Panc1 (cell line): Measurements from ENCODE around the gene ALDH16A1. TPM values are rescaled to one million over a fixed set of nuclear protein-coding genes. Genes with fewer than 3 reads are reported as not detected.

Experiments used
- ATAC-seq: fragments of 200-7000 bp; cut with Tn5 transposase; 2 replicates; pipeline ENCODE4 v1.9.1; 2020; ENCODE audit warnings: mild to moderate bottlenecking, moderate library complexity
- BruUV-seq: library from RNA; stranded (reverse); fragments of 400-500 nt; replicated peaks from 2 replicates; lab custom pipeline; 2021; lab: Mats Ljungman, UMichigan
- CTCF ChIA-PET: fragments of 300-600 bp; sonication (Branson Sonifier 250); formaldehyde crosslinking; loops from one replicate; lab custom pipeline; 2022; ENCODE audit warnings: antibody characterized with exemption; lab: Charles Lee
- POLR2A ChIA-PET: fragments of 300-600 bp; sonication (Branson Sonifier 250); formaldehyde crosslinking; loops from one replicate; lab custom pipeline; 2022; ENCODE audit warnings: antibody characterized with exemption; lab: Charles Lee
- DNase-seq: peaks from one replicate; pipeline ENCODE4 v3.0.0-alpha.2; 2010; ENCODE audit warnings: low read depth, low spot score
- H3K27ac ChIP-seq: 2 replicates; pipeline ENCODE4 v1.5.1; 2011; ENCODE audit warnings: mild to moderate bottlenecking, low read length, inconsistent platforms
- H3K27me3 ChIP-seq: fragments of 200-500 bp; sonication (Bioruptor generic); 2 replicates; pipeline ENCODE4 v1.6.0; 2014; ENCODE audit warnings: low read length, inconsistent platforms; ENCODE audit not compliant: control insufficient read depth, insufficient read depth
- H3K36me3 ChIP-seq: fragments of 200-500 bp; sonication (Bioruptor generic); 2 replicates; pipeline ENCODE4 v1.5.1; 2014; ENCODE audit warnings: inconsistent platforms, mild to moderate bottlenecking, low read length, moderate library complexity; ENCODE audit not compliant: control insufficient read depth, insufficient read depth
- H3K4me1 ChIP-seq: 2 replicates; pipeline ENCODE4 v1.5.1; 2011; ENCODE audit warnings: inconsistent platforms, mild to moderate bottlenecking, low read length, moderate library complexity; ENCODE audit not compliant: control insufficient read depth, insufficient read depth
- H3K4me3 ChIP-seq, 2 experiments: 2 replicates each; pipeline ENCODE4 v1.5.1; 2011 to 2012; ENCODE audit warnings: low read depth in 2 of 2, low read length in 2 of 2, mild to moderate bottlenecking in 2 of 2, inconsistent platforms in 1 of 2, moderate library complexity in 1 of 2
- H3K9me3 ChIP-seq: fragments of 200-500 bp; sonication (Bioruptor generic); 2 replicates; pipeline ENCODE4 v1.5.1; 2014; ENCODE audit warnings: low read depth, mild to moderate bottlenecking, inconsistent platforms, low read length, moderate library complexity; ENCODE audit not compliant: control insufficient read depth, insufficient read depth
- CTCF ChIP-seq: fragments of 450-650 bp; IDR thresholded peaks from 2 replicates; pipeline ENCODE4 v1.5.1; 2017; ENCODE audit warnings: mild to moderate bottlenecking
- POLR2AphosphoS5 ChIP-seq: IDR thresholded peaks from 2 replicates; pipeline ENCODE4 v1.6.1; 2012; ENCODE audit warnings: mild to moderate bottlenecking, low read depth, low read length, moderate library complexity
- REST ChIP-seq, 2 experiments: IDR thresholded peaks; 2 replicates each; pipeline ENCODE4 v1.6.1; 2011 to 2012; ENCODE audit warnings: low read depth in 2 of 2, control low read depth in 1 of 2, low read length in 1 of 2, mild to moderate bottlenecking in 1 of 2, moderate library complexity in 1 of 2; ENCODE audit not compliant: insufficient read depth in 1 of 2
- SIN3A ChIP-seq: IDR thresholded peaks from 2 replicates; pipeline ENCODE4 v1.6.1; 2012; ENCODE audit warnings: low read depth, mild to moderate bottlenecking, low read length, moderate library complexity, borderline replicate concordance; ENCODE audit not compliant: insufficient read depth
- TCF7L2 ChIP-seq: IDR thresholded peaks from 2 replicates; pipeline ENCODE4 v1.6.1; 2011; ENCODE audit warnings: mild to moderate bottlenecking, low read depth, low read length, inconsistent platforms
- in situ Hi-C: cut with HindIII; loops from 2 replicates; pipeline ENCODE4 v1.10.0; 2016; ENCODE audit warnings: low sequenced_read_pairs, low pct_unique_long_range_greater_than_20kb
- intact Hi-C: fragments of 100-400 bp; cut with micrococcal nuclease; formaldehyde crosslinking; loops from one replicate; pipeline ENCODE4 v1.10.0; 2022; ENCODE audit not compliant: unreplicated experiment
- total RNA-seq: library from RNA; stranded (reverse); gene quantifications from one replicate; pipeline ENCODE4 v1.2.1, GENCODE V29; 2021; ENCODE audit not compliant: unreplicated experiment

Gene ALDH16A1
- total RNA-seq, 1 experiment from 2014 or later = 19.6 TPM

DNA sequence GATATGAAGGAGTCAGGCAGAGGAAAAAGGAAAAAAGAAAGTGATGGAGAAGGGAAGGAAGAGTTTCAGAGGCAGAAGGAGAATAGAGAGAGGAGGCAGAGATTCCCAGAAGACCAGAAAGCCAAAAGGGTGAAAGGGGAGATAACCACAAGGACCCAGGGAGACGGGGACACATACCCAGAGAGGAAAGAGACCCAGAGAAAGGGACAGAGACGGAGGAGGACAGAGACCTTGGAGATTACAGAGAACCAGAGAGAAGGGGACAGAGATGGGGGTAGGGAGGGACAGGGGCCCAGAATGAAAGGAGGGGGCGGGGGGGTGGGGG lies 31.2 kb upstream of the ALDH16A1 start:
- BruUV-seq = no TSS peak
- H3K4me1 ChIP-seq = peaks cover 3% of the 10 kb centered on the region; the same call in 1 of the 2 replicates
- H3K27ac ChIP-seq = no peak overlapping the region
- CTCF ChIA-PET = no interaction called here
- DNase-seq (no peak), ATAC-seq (no peak)
- peaks cover 10% of the 10 kb centered on the region for H3K27me3 ChIP-seq
- in situ Hi-C loops = no loop called here
- TF ChIP-seq CTCF (no peak), TCF7L2 (no peak), POLR2AphosphoS5 (no peak), SIN3A (no peak), REST (IDR thresholded peaks at IDR 0.05; ENCODE audit: insufficient read depth in 1 of 2, low read depth in 2 of 2, low read length in 1 of 2) (no peak)
- no peaks in the 10 kb centered on the region for H3K9me3 ChIP-seq
- no peak overlapping the region for H3K4me3 ChIP-seq
- POLR2A ChIA-PET = interaction anchor here (0.6 kb wide), 1 partner anchor 345 kb away, joined by 3 read pairs; the partner anchor contains the start of gene AP2A1
- intact Hi-C loops = no loop called here
- H3K36me3 ChIP-seq = no peaks in the 10 kb centered on the region

GRCh38 chr19:49422407-49423070 lies 30.5 kb upstream of the ALDH16A1 start:
- Histone ChIP-seq H3K27ac (no peak overlapping the region), H3K9me3 (no peaks in the 10 kb centered on the region), H3K27me3 (peaks cover 10% of the 10 kb centered on the region), H3K36me3 (no peaks in the 10 kb centered on the region), H3K4me1 (peaks cover 3% of the 10 kb centered on the region; the same call in 1 of the 2 replicates), H3K4me3 (peak overlapping the region; percentile 20 to 35)
- ChIA-PET CTCF (no interaction called here), POLR2A (no interaction called here)
- ATAC-seq (peak; percentile 64), DNase-seq (no peak)
- in situ Hi-C loops (no loop called here), intact Hi-C loops (no loop called here)
- BruUV-seq = no TSS peak
- TF ChIP-seq CTCF (peak; percentile 77), TCF7L2 (no peak), POLR2AphosphoS5 (no peak), SIN3A (no peak)
